ENCODE data around the gene MMP24OS. TPM values are rescaled to one million over a fixed set of nuclear protein-coding genes. Genes with fewer than 3 reads are reported as not detected.

MMP24OS gene
- total and polyA plus RNA-seq, 3 donors from 2014 or later, result 16.4 to 45.9 (median 35.1) TPM

DNA sequence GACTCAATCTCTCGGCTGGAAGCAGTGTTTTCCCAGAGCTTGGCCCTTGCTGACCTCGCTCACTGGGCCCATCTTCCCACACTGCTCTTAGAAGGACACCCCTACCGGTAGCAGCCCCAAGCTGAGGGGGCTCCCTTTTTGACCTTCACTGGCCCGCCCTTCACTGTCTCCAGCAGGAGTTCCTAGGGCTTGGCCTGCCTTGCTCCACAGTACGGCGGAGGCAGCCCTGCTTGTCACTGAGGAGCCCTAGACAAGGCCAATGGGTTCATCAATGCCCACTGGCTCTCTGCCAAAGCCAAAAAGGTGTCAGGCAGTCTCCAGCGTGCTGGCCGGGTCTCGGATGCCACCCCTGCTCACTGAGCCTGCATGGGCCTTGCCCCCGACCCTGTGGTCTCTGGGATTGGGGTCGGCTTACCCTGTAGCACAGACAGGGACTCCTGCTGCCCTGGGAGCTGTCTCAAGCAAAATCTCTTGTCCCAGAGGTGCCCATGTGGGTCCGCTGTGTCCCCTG is 2.1 kb downstream of the MMP24OS start:
- no peak for TF ChIP-seq POLR2A (IDR thresholded peaks at IDR 0.05)
- TF ChIP-seq, protein P1, sequence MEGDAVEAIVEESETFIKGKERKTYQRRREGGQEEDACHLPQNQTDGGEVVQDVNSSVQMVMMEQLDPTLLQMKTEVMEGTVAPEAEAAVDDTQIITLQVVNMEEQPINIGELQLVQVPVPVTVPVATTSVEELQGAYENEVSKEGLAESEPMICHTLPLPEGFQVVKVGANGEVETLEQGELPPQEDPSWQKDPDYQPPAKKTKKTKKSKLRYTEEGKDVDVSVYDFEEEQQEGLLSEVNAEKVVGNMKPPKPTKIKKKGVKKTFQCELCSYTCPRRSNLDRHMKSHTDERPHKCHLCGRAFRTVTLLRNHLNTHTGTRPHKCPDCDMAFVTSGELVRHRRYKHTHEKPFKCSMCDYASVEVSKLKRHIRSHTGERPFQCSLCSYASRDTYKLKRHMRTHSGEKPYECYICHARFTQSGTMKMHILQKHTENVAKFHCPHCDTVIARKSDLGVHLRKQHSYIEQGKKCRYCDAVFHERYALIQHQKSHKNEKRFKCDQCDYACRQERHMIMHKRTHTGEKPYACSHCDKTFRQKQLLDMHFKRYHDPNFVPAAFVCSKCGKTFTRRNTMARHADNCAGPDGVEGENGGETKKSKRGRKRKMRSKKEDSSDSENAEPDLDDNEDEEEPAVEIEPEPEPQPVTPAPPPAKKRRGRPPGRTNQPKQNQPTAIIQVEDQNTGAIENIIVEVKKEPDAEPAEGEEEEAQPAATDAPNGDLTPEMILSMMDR (IDR thresholded peaks at IDR 0.05), result no peak
- 78 to 90% methylated on average over 4 to 12 of the region's 12 CpGs for WGBS, 2 donors
- H3K27ac ChIP-seq, result no peak overlapping the region
- no peaks in the 10 kb centered on the region for H3K9me3 ChIP-seq
- DNase-seq, result no peak
- peaks cover 12% of the 10 kb centered on the region for H3K4me1 ChIP-seq
- no peaks in the 10 kb centered on the region for H3K36me3 ChIP-seq (ENCODE audit: low read depth, missing control alignments)
- intact Hi-C loops (cut with DNase I; ENCODE audit: low total_unique reads), result no loop called here
- H3K4me3 ChIP-seq, result no peak overlapping the region
- no peaks in the 10 kb centered on the region for H3K27me3 ChIP-seq

DNA sequence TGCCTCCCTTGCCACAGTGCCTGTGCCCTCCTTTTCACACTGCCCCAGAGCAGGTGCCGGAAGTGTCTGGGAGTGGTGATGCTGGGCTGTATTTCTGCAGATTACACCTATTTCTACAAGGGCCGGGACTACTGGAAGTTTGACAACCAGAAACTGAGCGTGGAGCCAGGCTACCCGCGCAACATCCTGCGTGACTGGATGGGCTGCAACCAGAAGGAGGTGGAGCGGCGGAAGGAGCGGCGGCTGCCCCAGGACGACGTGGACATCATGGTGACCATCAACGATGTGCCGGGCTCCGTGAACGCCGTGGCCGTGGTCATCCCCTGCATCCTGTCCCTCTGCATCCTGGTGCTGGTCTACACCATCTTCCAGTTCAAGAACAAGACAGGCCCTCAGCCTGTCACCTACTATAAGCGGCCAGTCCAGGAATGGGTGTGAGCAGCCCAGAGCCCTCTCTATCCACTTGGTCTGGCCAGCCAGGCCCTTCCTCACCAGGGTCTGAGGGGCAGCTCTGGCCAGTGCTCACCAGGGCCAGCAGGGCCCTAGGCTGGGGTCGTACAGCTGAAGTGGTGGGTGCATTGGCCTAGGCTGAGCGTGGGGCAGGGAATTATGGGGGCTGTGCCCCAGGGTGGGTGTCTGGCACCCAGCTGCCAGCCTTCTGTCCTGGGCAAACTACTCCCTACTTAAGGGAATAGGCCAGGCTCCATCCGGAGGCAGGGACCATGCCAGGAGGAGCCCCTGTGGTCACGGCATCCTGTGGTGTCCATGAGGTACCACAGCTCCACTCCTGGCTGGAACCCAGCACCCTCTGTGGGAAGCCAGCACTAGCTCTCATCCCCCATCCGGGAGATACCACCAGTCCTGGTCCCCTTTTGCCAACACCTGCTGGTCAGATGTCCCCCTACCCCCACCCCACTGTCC is 3.5 kb downstream of the MMP24OS start:
- H3K27ac ChIP-seq, result no peak overlapping the region
- no peak overlapping the region for H3K4me3 ChIP-seq
- peaks cover 12% of the 10 kb centered on the region for H3K4me1 ChIP-seq
- H3K36me3 ChIP-seq (ENCODE audit: low read depth, missing control alignments), result no peaks in the 10 kb centered on the region
- DNase-seq, result no peak
- H3K9me3 ChIP-seq, result no peaks in the 10 kb centered on the region
- WGBS, 2 donors, result 78 to 92% methylated on average over 6 to 23 of the region's 24 CpGs
- TF ChIP-seq POLR2A (IDR thresholded peaks at IDR 0.05), result no peak
- TF ChIP-seq, protein P1 (IDR thresholded peaks at IDR 0.05), result no peak
- H3K27me3 ChIP-seq, result no peaks in the 10 kb centered on the region
- intact Hi-C loops (cut with DNase I; ENCODE audit: low total_unique reads), result no loop called here

DNA sequence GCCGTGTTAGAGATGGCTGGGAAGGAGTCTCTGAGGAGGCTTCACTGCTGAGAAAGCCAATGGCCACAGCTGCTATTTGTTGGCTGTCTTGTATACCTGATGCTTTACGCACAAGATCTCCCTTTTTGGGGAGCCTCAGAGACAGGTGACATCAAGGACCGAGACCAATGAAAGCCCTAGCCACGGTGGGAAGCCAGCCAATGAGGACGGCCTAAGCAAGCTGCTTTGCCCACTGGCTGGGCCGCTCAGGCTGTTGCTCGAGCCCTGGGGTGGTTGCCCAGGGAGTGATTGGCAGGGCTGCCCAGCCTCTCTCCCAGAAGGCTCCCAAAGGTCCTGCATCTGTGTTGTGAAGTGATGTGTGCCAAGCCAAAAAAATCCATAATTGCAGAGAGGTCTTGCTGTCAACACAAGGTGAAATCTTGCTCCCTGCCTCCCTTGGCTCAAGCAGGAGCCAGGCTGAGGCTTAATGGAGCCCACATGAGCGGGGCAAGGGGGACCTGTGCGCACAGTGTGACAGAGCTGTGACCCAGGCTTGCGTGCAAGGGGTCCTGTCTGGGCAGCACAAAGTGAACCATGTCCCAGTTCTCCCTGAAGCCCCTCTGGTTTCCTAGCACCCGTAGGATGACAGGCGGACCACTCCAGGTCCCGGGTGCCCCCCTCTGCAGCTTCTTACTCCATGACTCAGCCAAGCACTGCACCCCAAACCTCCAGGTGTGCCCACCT is 4.3 kb downstream of the MMP24OS start:
- no peak overlapping the region for H3K4me3 ChIP-seq
- intact Hi-C loops (cut with DNase I; ENCODE audit: low total_unique reads), result no loop called here
- no peaks in the 10 kb centered on the region for H3K9me3 ChIP-seq
- H3K27me3 ChIP-seq, result no peaks in the 10 kb centered on the region
- no peak for DNase-seq
- no peak overlapping the region for H3K27ac ChIP-seq
- H3K4me1 ChIP-seq, result peaks cover 12% of the 10 kb centered on the region
- no peaks in the 10 kb centered on the region for H3K36me3 ChIP-seq (ENCODE audit: low read depth, missing control alignments)
- 82 to 83% methylated on average over 8 to 13 of the region's 13 CpGs for WGBS, 2 donors
- TF ChIP-seq POLR2A (IDR thresholded peaks at IDR 0.05), result no peak
- TF ChIP-seq, protein P1 (IDR thresholded peaks at IDR 0.05), result no peak

DNA sequence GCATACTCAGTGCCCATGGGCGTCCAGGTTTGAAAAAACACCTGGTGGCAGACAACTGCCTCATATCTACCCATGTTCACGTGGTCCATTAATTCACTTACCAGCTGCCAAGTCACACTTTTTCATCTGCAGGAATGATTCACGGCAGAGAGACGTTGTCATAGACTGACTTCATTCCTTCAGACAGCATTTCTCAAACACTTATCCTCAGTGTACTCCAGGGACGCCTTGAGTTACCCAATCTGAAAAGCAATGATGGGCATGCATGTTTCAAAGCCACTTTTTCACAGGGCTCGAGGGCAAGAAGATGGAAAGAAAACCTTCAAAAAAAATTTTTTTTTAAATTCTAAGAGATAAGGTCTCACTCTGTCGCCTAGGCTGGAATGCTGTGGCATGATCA is 6.0 kb downstream of the MMP24OS start:
- no peak for TF ChIP-seq POLR2A (IDR thresholded peaks at IDR 0.05)
- TF ChIP-seq, protein P1 (IDR thresholded peaks at IDR 0.05), result no peak
- Histone ChIP-seq H3K9me3 (no peaks in the 10 kb centered on the region), H3K4me1 (peaks cover 4% of the 10 kb centered on the region), H3K4me3 (no peak overlapping the region), H3K27ac (no peak overlapping the region), H3K27me3 (no peaks in the 10 kb centered on the region), H3K36me3 (ENCODE audit: low read depth, missing control alignments) (no peaks in the 10 kb centered on the region)
- intact Hi-C loops (cut with DNase I; ENCODE audit: low total_unique reads), result no loop called here
- WGBS, 2 donors, result 82% methylated on average over 7 of the region's 7 CpGs
- no peak for DNase-seq
